B cell (primary cell): ENCODE results near the gene NCLN. TPM values are rescaled to one million over a fixed set of nuclear protein-coding genes. Genes with fewer than 3 reads are reported as not detected.

Source experiments
- ATAC-seq: fragments of 200-7000 bp; cut with Tn5 transposase; one replicate; pipeline ENCODE4 v1.10.0; 2021; ENCODE audit warnings: low read depth, mild to moderate bottlenecking, moderate number of reproducible peaks, moderate library complexity
- CTCF ChIA-PET: fragments of 350-600 bp; sonication (Branson Sonifier 250); formaldehyde crosslinking; loops from one replicate; lab custom pipeline; 2021; ENCODE audit warnings: antibody characterized with exemption, inconsistent platforms; lab: Charles Lee
- POLR2A ChIA-PET: fragments of 350-600 bp; sonication (Branson Sonifier 250); formaldehyde crosslinking; loops from one replicate; lab custom pipeline; 2021; ENCODE audit warnings: antibody characterized with exemption; lab: Charles Lee
- DNase-seq: peaks from one replicate; pipeline ENCODE4 v3.0.0; 2013
- H2AFZ ChIP-seq: 2 replicates; pipeline ENCODE4 v1.6.1; 2012; ENCODE audit warnings: mild to moderate bottlenecking, low read depth, low read length; ENCODE audit not compliant: insufficient read depth, poor library complexity, severe bottlenecking
- H3K27ac ChIP-seq, 2 donors: 1 replicate in 1 of 2; 2 replicates in 1 of 2; pipeline ENCODE4 v1.5.1; 2012 to 2013; ENCODE audit warnings: low read length in 2 of 2, mild to moderate bottlenecking in 2 of 2, moderate library complexity in 1 of 2
- H3K27me3 ChIP-seq, 4 experiments: fragments of 200-600 bp in 1 of 4; sonication (generic) in 1 of 4; replicated peaks in 1 of 4; 1 replicate in 2 of 4; 2 replicates in 2 of 4; pipeline versions ENCODE4 v1.6.1 to v1.7.0; 2013 to 2016; ENCODE audit warnings: low read length in 3 of 4, mild to moderate bottlenecking in 2 of 4, mixed read lengths in 1 of 4, moderate library complexity in 1 of 4; ENCODE audit not compliant: insufficient read depth in 4 of 4, control insufficient read depth in 3 of 4; ENCODE audit errors: control extremely low read depth in 1 of 4
- H3K36me3 ChIP-seq, 2 experiments: replicated peaks in 1 of 2; 1 replicate in 1 of 2; 2 replicates in 1 of 2; pipeline versions ENCODE4 v1.6.1 to v1.7.1; 2013; ENCODE audit warnings: low read length in 1 of 2; ENCODE audit not compliant: insufficient read depth in 2 of 2, control insufficient read depth in 1 of 2; ENCODE audit errors: control extremely low read depth in 1 of 2, extremely low read depth in 1 of 2
- H3K4me1 ChIP-seq, 2 donors: fragments of 200-600 bp in 1 of 2; sonication (generic) in 1 of 2; 1 replicate in 1 of 2; 2 replicates in 1 of 2; pipeline versions ENCODE4 v1.5.1 to v1.6.1; 2013 to 2017; ENCODE audit warnings: low read length in 2 of 2; ENCODE audit not compliant: control insufficient read depth in 2 of 2, insufficient read depth in 2 of 2
- H3K4me2 ChIP-seq: replicated peaks from 2 replicates; pipeline ENCODE3; 2012; ENCODE audit warnings: mild to moderate bottlenecking, low read depth, low read length; ENCODE audit not compliant: poor library complexity, severe bottlenecking
- H3K4me3 ChIP-seq, 5 experiments: fragments of 200-600 bp in 1 of 5; sonication (generic) in 1 of 5; 1 replicate in 3 of 5; 2 replicates in 2 of 5; pipeline versions ENCODE4 v1.5.1 to v1.7.0; 2011 to 2016; ENCODE audit warnings: low read length in 4 of 5, mild to moderate bottlenecking in 4 of 5, low read depth in 2 of 5, control low read depth in 1 of 5, moderate library complexity in 1 of 5; ENCODE audit not compliant: insufficient read depth in 1 of 5; ENCODE audit errors: control extremely low read depth in 1 of 5, extremely low read depth in 1 of 5
- H3K79me2 ChIP-seq: fragments of 200-600 bp; sonication (generic); one replicate; pipeline ENCODE4 v1.6.0; 2016; ENCODE audit warnings: low read length; ENCODE audit not compliant: control insufficient read depth, insufficient read depth
- H3K9ac ChIP-seq: fragments of 200-600 bp; sonication (generic); 2 replicates; pipeline ENCODE4 v1.6.1; 2017; ENCODE audit warnings: mild to moderate bottlenecking, low read length, moderate library complexity
- H3K9me3 ChIP-seq, 3 donors: one replicate each; pipeline versions ENCODE4 v1.6.1 to v1.7.1; 2013; ENCODE audit warnings: low read length in 2 of 3; ENCODE audit not compliant: control insufficient read depth in 2 of 3, insufficient read depth in 1 of 3; ENCODE audit errors: control extremely low read depth in 1 of 3
- H4K20me1 ChIP-seq: 2 replicates; pipeline ENCODE4 v1.6.0; 2012; ENCODE audit warnings: mild to moderate bottlenecking, low read length; ENCODE audit not compliant: insufficient read depth, control insufficient read depth, poor library complexity, severe bottlenecking
- H3K27ac Mint-ChIP-seq: one replicate; pipeline ENCODE4 v1.8.0; 2021; ENCODE audit warnings: mixed read lengths
- H3K27me3 Mint-ChIP-seq: one replicate; pipeline ENCODE4 v1.8.0; 2021; ENCODE audit warnings: mixed read lengths
- H3K4me1 Mint-ChIP-seq: one replicate; pipeline ENCODE4 v1.8.0; 2021; ENCODE audit warnings: mixed read lengths
- H3K4me3 Mint-ChIP-seq: one replicate; pipeline ENCODE4 v1.8.0; 2021; ENCODE audit warnings: mixed read lengths
- H3K9me3 Mint-ChIP-seq: one replicate; pipeline ENCODE4 v1.8.0; 2022; ENCODE audit warnings: mixed read lengths; ENCODE audit not compliant: insufficient read depth
- CTCF ChIP-seq: fragments of 200-600 bp; IDR thresholded peaks from one replicate; pipeline ENCODE4 v1.8.0; 2022; ENCODE audit warnings: antibody characterized with exemption, mild to moderate bottlenecking
- EZH2 ChIP-seq: IDR thresholded peaks from 2 replicates; pipeline ENCODE4 v1.6.1; 2012; ENCODE audit warnings: borderline replicate concordance, low read depth, mild to moderate bottlenecking, moderate library complexity, low read length; ENCODE audit not compliant: insufficient read depth, poor library complexity, severe bottlenecking
- WGBS: methylation state at CpG from one replicate; pipeline ENCODE4 v1.1.5; 2013; ENCODE audit warnings: missing lambda C conversion rate; ENCODE audit not compliant: insufficient coverage; 5-methylcytosine and 5-hydroxymethylcytosine counted together
- intact Hi-C: fragments of 100-400 bp; cut with micrococcal nuclease; formaldehyde crosslinking; loops from one replicate; pipeline ENCODE4 v1.10.0; 2022
- polyA plus RNA-seq: library from polyadenylated mRNA; depleted of rRNA; stranded (reverse); fragments of >200 nt; gene quantifications from 2 replicates; pipeline ENCODE4 v1.2.3, GENCODE V29; 2012
- total RNA-seq, 2 donors: library from RNA; stranded (reverse); fragments of 120-200 nt in 1 of 2; gene quantifications; 1 replicate in 1 of 2; 2 replicates in 1 of 2; pipeline versions ENCODE4 v1.2.3 to v1.2.4, GENCODE V29; 2013 to 2022

The NCLN gene
- total and polyA plus RNA-seq, 2 donors (not counting 1 experiment from before 2014, with no cell fraction given) = 55.0 to 82.0 TPM

- POLR2A ChIA-PET = interaction anchor here (0.6 kb wide), 1 partner anchor 194 kb away, joined by 5 read pairs; no protein-coding TSS in a partner anchor
- H3K36me3 ChIP-seq = peaks cover 0 to 27% of the 10 kb centered on the region in 2 experiments
These were observed 8.7 kb downstream of the NCLN start for GRCh38 chr19:3194106-3195087.

More at GRCh38 chr19:3194106-3195087, 8.7 kb downstream of the NCLN start:
- no peaks in the 10 kb centered on the region for H3K27me3 Mint-ChIP-seq
- peaks cover 8% of the 10 kb centered on the region for H3K4me1 Mint-ChIP-seq
- H3K4me3 ChIP-seq = no peak overlapping the region
- H3K4me1 ChIP-seq = peaks cover 0 to 10% of the 10 kb centered on the region in 2 donors
- ATAC-seq (no peak), DNase-seq (no peak)
- no peak overlapping the region for H3K4me3 Mint-ChIP-seq
- no peak overlapping the region for H3K9ac ChIP-seq
- CTCF ChIA-PET = no interaction called here
- H3K27me3 ChIP-seq = no peaks in the 10 kb centered on the region
- 89% methylated on average over 16 of the region's 17 CpGs for WGBS
- H3K27ac ChIP-seq = no peak overlapping the region
- peaks cover 46% of the 10 kb centered on the region for H4K20me1 ChIP-seq
- intact Hi-C loops = no loop called here
- H3K9me3 ChIP-seq = peaks cover 0 to 11% (median 0%) of the 10 kb centered on the region in 3 donors
- H3K79me2 ChIP-seq = peaks cover 46% of the 10 kb centered on the region
- H2AFZ ChIP-seq = no peak overlapping the region
- no peak for TF ChIP-seq CTCF
- no peak for TF ChIP-seq EZH2
- H3K27ac Mint-ChIP-seq = no peak overlapping the region
- no peaks in the 10 kb centered on the region for H3K9me3 Mint-ChIP-seq
- no peak overlapping the region for H3K4me2 ChIP-seq
